ENCODE measurements around the gene NCS1.

NCS1 gene

DNA sequence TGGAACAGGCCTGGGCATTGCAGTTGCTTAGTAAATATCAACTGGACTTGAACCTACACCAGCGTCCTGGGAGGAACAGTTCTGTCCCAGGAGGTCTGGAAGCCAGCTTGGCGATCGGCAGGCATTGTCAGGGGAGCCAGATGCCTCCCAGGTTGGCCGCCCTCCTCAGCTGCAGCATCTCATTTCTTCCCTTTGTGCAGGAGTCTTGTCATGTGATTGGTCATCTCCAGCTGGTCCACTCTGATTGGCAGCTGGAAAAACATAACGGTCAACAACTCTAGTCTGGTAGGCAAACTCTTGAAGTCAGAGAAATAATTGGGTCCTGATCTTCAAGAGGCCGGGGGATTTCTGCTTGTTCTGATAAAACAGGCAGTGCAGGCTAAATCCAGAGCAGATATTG is 29.6 kb upstream of the NCS1 start:
- Histone ChIP-seq H3K4me2 (ENCODE audit: low read length) (no peak overlapping the region), H3K4me3 (ENCODE audit: low read length) (no peak overlapping the region), H3K27me3 (ENCODE audit: low read depth, low read length) (peaks cover 16% of the 10 kb centered on the region), H4K20me1 (ENCODE audit: insufficient read depth, low read length) (no peaks in the 10 kb centered on the region), H2AFZ (ENCODE audit: low read depth, low read length) (no peak overlapping the region), H3K79me2 (ENCODE audit: low read length) (no peaks in the 10 kb centered on the region), H3K4me1 (ENCODE audit: low read length) (no peaks in the 10 kb centered on the region), H3K36me3 (replicated peaks; ENCODE audit: low read depth, low read length) (no peaks in the 10 kb centered on the region), H3K27ac (ENCODE audit: low read length) (no peak overlapping the region), H3K9ac (ENCODE audit: low read length) (no peak overlapping the region), H3K9me3 (ENCODE audit: insufficient read depth, low read length) (no peaks in the 10 kb centered on the region)
- TF ChIP-seq EZH2phosphoT487 (IDR thresholded peaks at IDR 0.05; ENCODE audit: low read depth), result no peak
- TF ChIP-seq, protein P1, sequence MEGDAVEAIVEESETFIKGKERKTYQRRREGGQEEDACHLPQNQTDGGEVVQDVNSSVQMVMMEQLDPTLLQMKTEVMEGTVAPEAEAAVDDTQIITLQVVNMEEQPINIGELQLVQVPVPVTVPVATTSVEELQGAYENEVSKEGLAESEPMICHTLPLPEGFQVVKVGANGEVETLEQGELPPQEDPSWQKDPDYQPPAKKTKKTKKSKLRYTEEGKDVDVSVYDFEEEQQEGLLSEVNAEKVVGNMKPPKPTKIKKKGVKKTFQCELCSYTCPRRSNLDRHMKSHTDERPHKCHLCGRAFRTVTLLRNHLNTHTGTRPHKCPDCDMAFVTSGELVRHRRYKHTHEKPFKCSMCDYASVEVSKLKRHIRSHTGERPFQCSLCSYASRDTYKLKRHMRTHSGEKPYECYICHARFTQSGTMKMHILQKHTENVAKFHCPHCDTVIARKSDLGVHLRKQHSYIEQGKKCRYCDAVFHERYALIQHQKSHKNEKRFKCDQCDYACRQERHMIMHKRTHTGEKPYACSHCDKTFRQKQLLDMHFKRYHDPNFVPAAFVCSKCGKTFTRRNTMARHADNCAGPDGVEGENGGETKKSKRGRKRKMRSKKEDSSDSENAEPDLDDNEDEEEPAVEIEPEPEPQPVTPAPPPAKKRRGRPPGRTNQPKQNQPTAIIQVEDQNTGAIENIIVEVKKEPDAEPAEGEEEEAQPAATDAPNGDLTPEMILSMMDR (IDR thresholded peaks at IDR 0.05; ENCODE audit: low read depth, low read length), result no peak

DNA sequence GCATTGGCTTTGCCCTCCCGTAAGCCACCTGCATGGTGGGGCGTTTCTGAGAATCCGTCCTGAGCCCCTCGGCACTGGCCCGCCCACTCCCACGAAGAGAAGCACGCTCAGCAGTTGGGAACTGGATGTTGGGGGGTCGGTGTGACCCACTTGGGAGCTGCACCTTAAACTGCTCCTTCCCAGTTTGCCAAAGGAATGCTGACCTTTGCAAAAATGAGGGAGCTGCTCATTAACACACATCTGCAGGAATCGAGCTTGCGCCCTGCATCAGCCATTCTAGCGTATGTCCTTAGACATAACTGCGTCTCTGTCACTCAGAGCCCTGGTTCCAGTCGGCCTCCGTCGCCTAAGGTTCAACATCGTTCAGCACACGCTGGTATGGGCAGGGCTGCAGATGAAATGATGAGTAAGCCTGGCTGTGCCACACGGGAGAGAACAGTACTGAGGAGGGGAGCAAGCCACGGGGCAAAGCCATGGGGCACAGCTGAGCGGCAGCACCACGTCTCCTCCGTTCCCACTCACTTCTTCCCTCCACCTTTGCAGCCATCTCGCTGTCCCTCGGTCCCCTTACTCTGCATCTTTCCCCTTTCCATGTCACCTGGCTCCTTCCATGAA is 28.8 kb upstream of the NCS1 start:
- no peak for TF ChIP-seq EZH2phosphoT487 (IDR thresholded peaks at IDR 0.05; ENCODE audit: low read depth)
- TF ChIP-seq, protein P1 (IDR thresholded peaks at IDR 0.05; ENCODE audit: low read depth, low read length), result no peak
- Histone ChIP-seq H4K20me1 (ENCODE audit: insufficient read depth, low read length) (no peaks in the 10 kb centered on the region), H3K79me2 (ENCODE audit: low read length) (no peaks in the 10 kb centered on the region), H3K4me2 (ENCODE audit: low read length) (no peak overlapping the region), H2AFZ (ENCODE audit: low read depth, low read length) (no peak overlapping the region), H3K27me3 (ENCODE audit: low read depth, low read length) (peaks cover 16% of the 10 kb centered on the region), H3K36me3 (replicated peaks; ENCODE audit: low read depth, low read length) (no peaks in the 10 kb centered on the region), H3K27ac (ENCODE audit: low read length) (no peak overlapping the region), H3K9me3 (ENCODE audit: insufficient read depth, low read length) (no peaks in the 10 kb centered on the region), H3K9ac (ENCODE audit: low read length) (no peak overlapping the region), H3K4me1 (ENCODE audit: low read length) (no peaks in the 10 kb centered on the region), H3K4me3 (ENCODE audit: low read length) (no peak overlapping the region)

DNA sequence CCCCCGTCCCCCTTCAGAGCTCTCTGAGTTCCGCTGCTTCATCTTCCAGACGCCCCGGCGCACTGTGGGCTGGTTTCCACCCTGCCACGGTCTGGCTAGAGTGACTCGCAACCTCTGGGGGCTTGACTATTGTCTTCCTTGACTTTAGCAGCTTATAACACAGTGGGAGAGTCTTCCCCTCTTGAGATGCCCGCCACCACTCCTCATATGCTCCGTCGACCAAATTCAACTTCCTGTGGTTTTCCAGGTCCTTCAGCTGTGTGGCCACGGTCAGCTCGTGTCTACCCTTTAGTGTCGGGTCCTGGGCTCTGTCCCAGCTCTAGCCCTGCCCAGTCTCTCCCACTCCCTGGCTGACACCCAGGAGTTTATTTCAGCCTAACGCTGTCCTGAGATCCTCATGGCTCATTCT is 28.2 kb upstream of the NCS1 start:
- Histone ChIP-seq H3K4me1 (ENCODE audit: low read length) (no peaks in the 10 kb centered on the region), H3K27ac (ENCODE audit: low read length) (no peak overlapping the region), H3K4me3 (ENCODE audit: low read length) (no peak overlapping the region), H3K9me3 (ENCODE audit: insufficient read depth, low read length) (no peaks in the 10 kb centered on the region), H3K4me2 (ENCODE audit: low read length) (no peak overlapping the region), H3K79me2 (ENCODE audit: low read length) (no peaks in the 10 kb centered on the region), H3K27me3 (ENCODE audit: low read depth, low read length) (peaks cover 16% of the 10 kb centered on the region), H3K36me3 (replicated peaks; ENCODE audit: low read depth, low read length) (no peaks in the 10 kb centered on the region), H4K20me1 (ENCODE audit: insufficient read depth, low read length) (no peaks in the 10 kb centered on the region), H2AFZ (ENCODE audit: low read depth, low read length) (no peak overlapping the region), H3K9ac (ENCODE audit: low read length) (no peak overlapping the region)
- TF ChIP-seq, protein P1 (IDR thresholded peaks at IDR 0.05; ENCODE audit: low read depth, low read length), result no peak
- no peak for TF ChIP-seq EZH2phosphoT487 (IDR thresholded peaks at IDR 0.05; ENCODE audit: low read depth)

DNA sequence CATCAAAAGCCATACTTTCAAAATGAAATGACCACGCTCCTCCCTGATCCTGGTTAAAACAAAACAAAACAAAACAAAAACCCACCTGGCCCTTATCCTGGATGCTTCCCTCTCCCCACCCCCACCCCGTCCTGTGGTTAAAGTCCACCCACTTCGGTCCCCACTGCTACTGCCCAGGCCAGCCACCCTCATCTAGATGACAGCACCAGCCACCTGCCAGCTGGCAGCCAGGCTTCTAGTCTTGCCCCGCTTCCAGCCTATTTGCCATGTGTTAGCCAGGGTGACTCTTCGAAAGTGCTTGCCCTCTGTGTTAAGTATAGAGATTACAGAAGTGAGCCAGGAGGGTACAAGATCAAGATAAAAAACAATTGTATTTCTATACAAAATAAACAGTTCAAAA is 27.5 kb upstream of the NCS1 start:
- H3K27ac ChIP-seq (ENCODE audit: low read length), result no peak overlapping the region
- H3K4me1 ChIP-seq (ENCODE audit: low read length), result no peaks in the 10 kb centered on the region
- no peaks in the 10 kb centered on the region for H3K9me3 ChIP-seq (ENCODE audit: insufficient read depth, low read length)
- no peak overlapping the region for H3K4me3 ChIP-seq (ENCODE audit: low read length)
- no peaks in the 10 kb centered on the region for H4K20me1 ChIP-seq (ENCODE audit: insufficient read depth, low read length)
- H3K36me3 ChIP-seq (replicated peaks; ENCODE audit: low read depth, low read length), result no peaks in the 10 kb centered on the region
- H3K9ac ChIP-seq (ENCODE audit: low read length), result no peak overlapping the region
- TF ChIP-seq EZH2phosphoT487 (IDR thresholded peaks at IDR 0.05; ENCODE audit: low read depth), result no peak
- TF ChIP-seq, protein P1 (IDR thresholded peaks at IDR 0.05; ENCODE audit: low read depth, low read length), result no peak
- no peak overlapping the region for H2AFZ ChIP-seq (ENCODE audit: low read depth, low read length)
- no peaks in the 10 kb centered on the region for H3K79me2 ChIP-seq (ENCODE audit: low read length)
- peaks cover 16% of the 10 kb centered on the region for H3K27me3 ChIP-seq (ENCODE audit: low read depth, low read length)
- H3K4me2 ChIP-seq (ENCODE audit: low read length), result no peak overlapping the region
